Activated CD4-positive, alpha-beta T cell treated with anti-CD3 and anti-CD28 coated beads, Interleukin-2, amount 50 U/mL, for 48 hours (primary cell): Measurements from ENCODE around the gene PARK7.
A peak's percentile ranks its signal among the peaks of the same experiment; 100 is the strongest.
"Not testable (repeated sequence)": the region's sequence is repeated elsewhere in the genome, so short reads cannot be mapped to it uniquely, and the experiment has no call there.

Source experiments
- DNase-seq, 2 experiments: peaks; one replicate each; pipeline ENCODE4 v3.0.0-alpha.2; 2020

Gene PARK7

DNA sequence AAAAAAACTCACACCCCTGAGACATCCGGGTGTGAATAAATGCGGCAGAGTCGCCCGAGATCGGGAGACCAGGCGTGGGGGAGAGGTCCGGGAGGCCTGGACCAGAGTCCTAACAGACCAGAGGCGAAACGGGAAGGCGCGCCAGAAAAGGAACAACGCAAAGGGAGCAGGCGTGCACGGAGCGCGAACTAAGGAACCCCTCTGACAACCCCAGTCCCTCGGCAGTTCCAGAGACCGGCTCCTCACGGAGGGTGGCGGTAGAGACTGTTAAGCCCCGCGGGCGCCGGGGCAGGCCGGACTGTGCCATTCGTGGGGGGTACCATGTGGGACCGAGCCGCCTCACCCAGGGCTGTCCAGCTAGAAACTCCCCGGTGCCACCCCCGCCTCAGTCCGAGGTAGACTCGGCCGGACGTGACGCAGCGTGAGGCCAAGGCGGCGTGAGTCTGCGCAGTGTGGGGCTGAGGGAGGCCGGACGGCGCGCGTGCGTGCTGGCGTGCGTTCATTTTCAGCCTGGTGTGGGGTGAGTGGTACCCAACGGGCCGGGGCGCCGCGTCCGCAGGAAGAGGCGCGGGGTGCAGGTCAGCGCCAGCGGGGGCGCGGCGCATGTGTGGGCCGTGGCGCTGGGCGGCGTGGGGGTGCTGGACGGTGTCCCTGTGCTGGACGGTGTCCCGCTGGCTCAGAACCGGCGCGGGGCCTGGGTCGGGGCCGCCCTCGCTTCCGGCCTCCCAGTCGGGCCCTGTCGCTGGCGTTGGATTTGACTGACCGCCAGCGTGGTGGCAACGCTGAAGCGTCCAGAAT lies at the start of gene PARK7:
Gene PARK7 (plus strand): TSS at position 496 of the 798 bp plus-strand sequence. CDS start 1,075 bp downstream, outside the sequence.
- DNase-seq = peak; percentile 100

DNA sequence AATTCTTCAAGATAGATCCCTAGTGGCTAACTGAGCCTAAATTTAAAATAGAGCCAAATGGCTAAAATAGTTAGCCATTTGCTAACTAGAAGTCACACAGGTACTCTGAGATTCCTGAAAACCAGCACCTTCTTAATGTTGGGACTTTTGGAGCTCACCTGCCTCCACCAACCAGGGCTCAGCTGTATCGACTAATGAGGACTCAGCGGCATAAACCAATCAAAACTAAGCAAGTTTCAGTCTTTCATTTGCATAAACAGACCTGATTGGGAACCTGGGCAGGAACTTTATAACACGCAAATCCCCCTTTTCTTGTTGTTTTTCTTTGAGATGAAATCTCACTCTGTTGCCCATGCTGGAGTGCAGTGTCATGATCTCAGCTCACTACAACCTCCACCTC lies 49.4 kb upstream of the PARK7 start:
- DNase-seq = no peak

DNA sequence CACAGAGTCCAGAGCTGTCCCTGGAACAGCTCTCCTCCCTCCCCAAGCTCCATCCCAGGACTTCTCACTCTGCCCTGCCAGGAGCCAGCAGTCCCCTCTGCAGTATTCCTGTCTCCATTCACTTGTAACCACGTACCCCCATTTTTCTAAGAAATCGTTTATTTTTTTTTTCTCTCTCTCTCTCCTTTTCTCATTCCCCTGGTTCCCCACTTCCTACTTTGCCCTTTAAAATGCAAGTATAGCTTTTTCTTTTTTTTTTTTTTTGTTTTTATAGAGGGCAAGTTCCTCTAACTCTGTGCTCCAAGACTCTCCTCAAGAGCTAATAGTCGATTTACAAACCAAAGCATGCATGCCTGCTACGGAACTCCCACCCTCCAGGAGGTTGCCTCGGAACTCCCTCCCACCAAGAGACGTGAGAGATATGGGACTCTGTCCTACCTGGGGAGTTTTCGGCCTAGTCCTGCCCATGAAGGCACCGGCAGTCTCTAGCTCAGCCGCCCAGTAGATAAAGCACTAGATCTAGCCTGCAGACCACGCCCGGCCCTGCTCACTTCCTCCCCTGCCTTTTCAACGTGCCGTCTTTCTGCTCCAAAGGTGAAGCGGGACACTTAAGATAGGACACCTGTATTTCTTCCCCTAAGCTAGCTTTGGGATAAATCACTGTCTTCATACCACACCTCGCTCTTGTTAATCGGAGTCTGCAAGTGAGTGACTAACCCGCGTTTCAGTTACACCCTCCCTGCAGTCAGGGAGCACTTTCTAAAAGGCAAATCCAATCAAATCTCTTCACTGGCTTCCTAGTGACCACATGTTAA lies 48.6 kb upstream of the PARK7 start:
- peak in 1 of 2 experiments; percentile 41 for DNase-seq

DNA sequence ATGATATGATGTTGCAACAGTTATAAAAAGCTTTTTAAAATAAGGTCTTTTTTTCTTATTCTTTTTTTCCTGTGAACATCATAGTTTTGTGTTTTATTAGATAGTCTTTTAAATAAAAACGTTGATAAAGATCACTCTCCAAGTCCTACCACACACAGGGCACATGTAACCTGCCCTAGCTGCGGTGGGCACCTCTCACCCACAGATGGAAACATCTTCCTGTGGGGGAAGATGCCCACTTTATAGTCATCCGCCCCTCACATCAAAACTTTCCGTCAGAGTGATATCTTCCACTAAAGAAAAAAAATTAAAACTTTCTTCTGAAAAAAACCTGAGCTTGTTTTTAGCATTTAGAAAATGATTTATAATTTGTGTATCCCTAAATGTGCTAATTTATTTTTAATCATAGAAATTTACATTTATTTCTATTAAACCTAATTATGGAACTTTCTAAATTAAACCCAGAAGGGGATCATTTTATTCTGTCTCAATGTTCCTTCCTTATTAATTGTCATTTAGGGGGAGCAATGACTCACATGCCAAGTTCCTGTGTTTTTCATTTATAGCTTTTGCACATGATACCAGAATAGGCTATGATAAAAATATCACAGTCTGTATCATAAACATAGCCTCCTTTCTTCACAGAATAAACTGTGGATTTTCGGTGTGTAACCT lies 45.5 kb upstream of the PARK7 start:
- DNase-seq = peak in 1 of 2 experiments; percentile 45

DNA sequence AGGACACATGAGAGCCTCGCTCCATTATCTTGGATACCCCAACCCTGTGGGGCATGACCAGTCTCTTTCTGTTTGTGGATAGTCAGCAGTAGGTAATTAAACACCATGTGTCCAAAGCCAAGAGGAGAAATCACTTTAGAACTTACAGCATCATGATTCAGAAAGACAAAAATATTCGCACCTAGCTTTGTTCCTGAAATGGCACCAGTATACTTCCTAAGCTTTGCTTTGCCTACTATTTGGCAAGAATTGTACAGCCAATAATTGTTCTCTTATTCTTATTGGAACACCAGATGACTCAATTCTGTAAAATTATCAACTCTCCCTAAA lies 45.0 kb upstream of the PARK7 start:
- no peak for DNase-seq

DNA sequence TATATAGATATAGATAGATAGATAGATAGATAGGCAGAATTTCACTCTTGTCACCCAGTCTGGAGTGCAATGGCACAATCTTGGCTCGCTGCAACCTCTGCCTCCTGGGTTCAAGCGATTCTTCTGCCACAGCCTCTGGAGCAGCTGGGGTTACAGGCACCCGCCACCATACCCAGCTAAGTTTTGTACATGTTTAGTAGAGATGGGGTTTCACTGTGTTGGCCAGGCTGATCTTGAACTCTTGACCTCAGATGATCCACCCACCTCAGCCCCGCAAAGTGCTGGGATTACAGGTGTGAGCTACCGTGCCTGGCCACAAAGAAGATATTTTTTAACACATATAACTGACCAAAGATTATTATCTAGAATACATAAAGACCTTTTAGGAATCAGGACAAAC lies 43.5 kb upstream of the PARK7 start:
- not testable (repeated sequence) for DNase-seq

DNA sequence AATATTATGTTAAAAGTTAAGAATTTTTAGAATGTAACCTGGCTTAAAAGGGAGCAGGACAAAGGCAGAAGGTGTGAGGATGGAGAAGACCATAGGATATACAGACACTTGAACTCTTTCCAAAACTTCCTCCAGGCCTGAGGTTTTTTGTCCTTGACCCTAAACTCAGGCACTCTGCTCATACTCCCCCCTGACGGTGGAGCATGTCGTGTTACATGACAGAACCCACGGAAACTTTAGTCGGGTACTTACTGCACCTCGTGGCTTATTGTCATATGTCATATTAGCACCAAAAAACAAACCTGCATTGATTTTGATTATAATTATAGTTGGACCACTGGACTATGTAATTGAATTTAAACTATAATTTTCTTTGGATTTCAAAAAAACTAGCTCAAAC lies 41.6 kb upstream of the PARK7 start:
- no peak for DNase-seq

DNA sequence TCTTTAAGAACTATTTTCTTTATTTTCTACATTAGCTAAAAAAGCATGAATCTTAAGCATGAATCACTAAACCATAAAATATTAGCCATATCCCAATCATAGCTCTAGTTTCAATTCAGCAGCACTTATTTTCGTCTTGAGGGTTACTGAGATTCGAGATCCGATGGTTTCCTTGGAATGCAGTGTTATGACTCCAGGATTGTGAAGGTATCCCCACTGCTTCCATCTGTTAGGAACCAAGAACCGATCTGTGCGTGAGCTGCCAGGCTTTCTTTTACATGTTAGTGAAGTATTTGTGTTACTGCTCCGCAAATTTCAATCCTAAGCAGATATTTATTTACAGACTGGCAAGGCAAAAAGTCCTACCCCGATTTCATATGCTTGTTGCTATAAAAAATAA lies 39.7 kb upstream of the PARK7 start:
- DNase-seq = no peak

DNA sequence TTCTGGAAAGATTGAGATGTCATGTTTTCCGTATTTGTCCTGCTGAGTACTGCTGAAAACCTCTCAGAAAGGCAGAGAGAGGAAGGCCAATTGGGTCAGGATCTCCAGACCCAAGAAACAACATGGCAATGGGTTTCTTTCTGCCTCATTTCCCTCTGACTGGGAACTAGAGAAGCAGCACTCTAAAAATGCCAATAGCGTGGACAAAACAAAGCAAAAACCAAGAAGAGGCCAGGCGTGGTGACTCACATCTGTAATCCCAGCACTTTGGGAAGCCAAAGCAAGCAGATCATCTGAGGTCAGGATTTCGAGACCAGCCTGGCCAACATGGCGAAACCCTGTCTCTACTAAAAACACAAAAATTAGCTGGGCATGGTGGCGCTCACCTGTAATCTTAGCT lies 39.2 kb upstream of the PARK7 start:
- no peak for DNase-seq

DNA sequence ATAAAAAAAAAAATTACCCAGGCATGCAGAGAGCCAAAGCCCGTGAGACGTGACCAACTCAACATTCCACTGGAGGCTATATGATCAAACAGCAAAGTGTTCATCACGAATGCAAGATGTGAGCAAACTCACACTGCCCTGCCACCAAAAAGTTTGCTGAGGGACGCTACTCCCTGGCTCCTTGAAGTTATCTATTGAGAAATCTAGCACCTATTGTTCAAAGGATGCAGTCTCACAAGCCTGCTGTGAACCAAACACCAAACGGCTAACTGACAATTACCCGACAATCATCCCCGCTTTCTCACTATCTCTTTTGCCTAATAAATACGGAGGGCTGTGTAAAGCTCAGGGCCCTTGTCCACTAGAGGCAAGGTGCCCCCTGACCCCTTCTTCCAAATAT lies 34.5 kb upstream of the PARK7 start:
- not testable (repeated sequence) for DNase-seq

DNA sequence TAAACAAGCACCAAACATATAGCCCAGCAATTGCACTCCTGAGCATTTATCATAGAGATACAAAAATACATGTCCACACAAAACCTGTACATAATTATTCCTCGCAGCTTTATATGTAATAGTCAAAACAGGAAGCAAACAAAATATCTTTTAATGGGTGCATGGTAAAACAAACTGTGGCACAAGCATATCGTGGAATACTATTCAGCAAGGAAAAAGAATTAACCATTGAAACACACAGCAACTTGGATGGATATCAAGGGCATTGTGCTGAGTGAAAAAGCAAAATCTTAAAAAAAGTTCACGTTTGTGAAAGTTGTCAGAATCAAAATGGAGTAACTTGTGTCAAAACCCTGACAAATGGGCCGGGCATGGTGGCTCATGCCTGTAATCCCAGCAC lies 33.3 kb upstream of the PARK7 start:
- no peak for DNase-seq

DNA sequence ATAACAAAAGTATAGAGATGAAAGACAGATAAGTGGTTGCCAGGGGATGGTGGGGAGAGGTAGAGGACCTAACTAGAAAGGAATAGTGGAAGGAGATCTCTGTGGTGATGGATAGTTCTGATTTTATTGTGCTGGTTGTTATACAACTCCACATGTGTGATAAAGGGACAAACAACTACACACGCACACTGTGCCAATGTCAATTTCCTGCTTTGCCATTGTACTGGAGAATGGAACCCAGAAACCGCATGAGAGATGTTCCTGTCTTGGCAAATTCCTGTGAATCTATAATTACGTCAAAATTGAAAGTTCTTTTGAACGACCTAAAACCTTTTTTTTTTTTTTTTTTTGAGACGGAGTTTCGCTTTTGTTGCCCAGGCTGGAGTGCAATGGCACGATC lies 31.9 kb upstream of the PARK7 start:
- no peak for DNase-seq

DNA sequence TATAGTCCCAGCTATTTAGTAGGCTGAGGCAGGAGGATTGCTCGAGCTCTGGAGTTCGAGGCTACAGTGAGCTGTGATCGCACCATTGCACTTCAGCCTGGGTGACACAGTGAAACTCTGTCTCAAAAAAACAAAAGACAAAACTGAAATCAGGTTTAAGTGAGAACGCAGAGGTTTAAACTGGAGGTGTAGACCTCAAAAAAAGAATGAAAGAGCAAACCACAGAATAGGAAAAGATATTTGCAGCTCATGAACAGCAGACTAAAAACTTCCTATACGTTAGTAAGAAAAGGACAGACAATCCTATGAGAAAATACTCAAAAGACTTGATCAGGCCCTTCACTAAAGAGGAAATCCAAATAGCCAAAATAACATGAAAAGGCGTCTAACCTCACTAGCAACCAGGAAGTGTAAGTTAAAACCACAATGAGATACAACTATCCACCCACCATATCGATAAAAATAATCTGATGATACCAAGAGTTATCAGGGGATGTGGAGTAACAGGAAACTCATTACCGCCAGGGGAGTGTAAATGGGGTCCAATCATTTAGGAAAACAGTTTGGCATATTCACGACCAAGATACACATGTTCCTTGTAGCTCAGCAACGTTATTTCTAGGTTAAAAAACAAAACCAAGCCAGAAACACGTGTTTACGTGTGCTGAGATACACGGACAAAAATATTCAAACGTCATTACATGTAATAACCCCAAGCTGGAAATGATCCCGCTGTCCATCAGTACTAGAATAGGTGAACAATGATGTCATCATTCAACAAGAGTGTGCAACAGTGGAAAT lies 30.7 kb upstream of the PARK7 start:
- DNase-seq = peak in 1 of 2 experiments; percentile 56

DNA sequence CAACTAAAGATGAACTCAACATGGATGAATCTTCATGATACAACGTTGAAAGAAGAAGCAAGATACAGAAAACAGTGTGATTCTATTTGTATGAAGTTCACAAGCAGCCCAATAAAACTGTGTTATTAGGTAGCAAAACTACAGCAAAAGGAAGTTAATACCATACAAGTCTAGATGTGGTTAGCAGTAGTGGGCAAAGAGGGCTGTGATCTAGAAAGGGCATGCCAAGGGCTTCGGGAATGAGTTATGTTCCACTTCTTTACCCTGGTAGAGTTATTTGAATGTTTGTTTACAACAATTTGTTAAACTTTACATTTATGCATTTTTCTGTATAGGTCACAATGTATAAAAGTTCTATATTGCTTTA lies 30.1 kb upstream of the PARK7 start:
- no peak for DNase-seq

DNA sequence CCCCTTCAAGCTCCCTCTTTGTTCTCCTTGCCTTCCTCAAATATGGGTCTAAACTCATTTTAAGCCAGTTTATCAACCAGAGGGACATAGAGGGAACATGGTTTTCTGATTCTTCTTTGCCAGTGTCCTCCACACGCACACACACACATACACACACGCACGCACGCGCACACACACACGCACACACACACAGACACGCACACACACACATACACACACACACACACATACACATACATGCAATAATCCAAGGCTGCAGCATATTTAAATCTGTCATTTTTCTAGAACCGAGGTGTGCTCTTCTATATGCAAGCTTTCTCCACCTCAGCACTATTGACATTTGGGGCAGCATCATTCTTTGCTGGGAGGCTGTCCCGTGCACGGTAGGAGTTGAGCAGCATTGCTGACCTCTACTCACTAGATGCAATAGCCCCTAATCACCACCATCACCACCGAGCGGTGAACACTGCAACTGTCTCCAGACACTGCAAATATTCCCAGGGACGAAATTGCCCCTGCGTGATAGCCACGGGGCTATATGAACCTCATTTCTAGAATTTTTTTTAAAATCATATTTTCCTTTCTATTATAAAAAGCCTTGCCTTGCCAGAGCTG lies 28.9 kb upstream of the PARK7 start:
- DNase-seq = no peak

DNA sequence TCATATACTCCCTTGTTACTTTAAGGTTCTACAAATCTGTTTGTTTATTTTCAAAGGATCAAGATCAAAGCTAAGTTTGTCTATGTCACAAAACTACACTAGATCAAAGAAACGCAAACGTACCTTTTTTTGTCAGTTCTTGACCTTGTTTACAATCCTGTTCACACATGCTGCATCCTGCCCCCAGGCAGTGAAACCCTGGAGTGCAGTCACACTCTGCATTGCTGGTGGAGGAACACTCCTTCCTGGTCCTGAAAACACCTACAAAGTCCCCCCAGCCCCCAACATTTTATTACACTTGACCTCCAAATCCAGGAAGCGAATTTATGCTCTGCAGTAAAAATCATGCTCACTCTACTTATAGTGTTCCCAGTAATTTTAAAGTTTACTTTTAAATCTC lies 23.4 kb upstream of the PARK7 start:
- DNase-seq = no peak

DNA sequence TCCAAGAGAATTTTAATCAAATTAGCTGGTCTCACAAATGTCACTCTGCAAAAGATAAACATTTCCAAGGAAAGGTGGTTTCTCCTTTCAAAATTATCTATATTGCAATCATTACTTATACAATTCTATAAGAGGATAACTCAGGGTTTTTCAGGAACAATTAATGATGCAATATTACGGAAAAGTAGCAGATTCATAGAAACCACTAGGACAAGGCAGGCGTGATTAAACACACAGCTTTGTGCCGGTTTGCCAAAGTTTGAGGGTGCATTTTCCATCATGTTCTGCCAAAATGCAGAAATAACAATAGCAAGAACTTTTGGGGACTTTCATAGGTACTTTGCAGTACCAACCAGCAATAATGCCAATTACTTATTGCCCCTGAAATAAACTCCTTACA lies 21.5 kb upstream of the PARK7 start:
- DNase-seq = no peak

DNA sequence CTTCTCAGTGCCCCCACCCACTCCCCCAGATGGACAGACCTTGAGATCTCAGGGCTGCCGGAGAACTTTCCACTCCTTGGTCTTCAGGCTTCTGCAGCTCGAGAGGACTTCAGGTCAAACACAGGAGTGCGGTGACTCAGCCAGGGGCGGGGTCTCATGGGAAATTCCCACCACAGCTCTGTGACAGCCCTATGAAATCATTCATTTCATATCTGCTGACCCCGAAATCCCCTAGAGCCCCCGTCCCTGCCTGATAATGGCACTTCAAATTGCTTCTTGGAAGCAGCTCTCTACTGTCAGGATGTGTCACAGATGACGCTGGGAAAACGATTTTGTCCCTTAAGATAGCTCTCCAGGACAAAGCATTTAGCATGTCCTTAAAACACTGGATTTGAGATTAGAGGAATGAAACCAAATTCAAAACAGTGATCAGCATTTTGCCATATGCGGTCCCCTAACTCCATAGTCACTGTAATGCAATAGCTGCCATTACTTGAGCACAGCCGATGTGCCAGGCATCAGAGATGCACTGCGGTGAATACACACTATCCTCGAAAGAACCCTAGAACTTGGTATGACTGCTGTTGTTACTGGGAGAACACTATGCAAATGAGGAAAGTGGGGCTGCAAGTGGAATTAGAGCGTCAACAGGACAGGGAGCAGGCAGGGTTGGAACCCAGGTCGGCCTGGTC lies 20.6 kb upstream of the PARK7 start, which contains the start of gene TNFRSF9:
Gene TNFRSF9 (minus strand): TSS at position 95 of the 692 bp plus-strand sequence. CDS start 845 bp downstream, outside the sequence.
- DNase-seq = peak; percentile 88 to 92

DNA sequence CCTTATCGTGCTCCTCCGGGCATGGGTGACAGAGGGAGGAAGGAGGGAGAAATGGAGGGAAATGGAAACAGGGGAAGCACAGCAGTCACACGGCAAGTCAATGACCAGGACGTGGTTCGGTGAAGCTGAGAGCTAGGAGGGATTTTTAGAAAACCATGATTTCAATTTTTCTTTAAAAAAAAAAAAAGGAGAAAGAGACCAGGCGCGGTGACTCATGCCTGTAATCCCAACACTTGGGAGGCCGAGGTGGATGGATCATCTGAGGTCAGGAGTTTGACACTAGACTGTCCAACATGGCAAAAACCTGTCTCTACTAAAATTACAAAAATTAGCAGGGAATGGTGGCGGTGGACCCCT lies 20.1 kb upstream of the PARK7 start:
- DNase-seq = no peak

DNA sequence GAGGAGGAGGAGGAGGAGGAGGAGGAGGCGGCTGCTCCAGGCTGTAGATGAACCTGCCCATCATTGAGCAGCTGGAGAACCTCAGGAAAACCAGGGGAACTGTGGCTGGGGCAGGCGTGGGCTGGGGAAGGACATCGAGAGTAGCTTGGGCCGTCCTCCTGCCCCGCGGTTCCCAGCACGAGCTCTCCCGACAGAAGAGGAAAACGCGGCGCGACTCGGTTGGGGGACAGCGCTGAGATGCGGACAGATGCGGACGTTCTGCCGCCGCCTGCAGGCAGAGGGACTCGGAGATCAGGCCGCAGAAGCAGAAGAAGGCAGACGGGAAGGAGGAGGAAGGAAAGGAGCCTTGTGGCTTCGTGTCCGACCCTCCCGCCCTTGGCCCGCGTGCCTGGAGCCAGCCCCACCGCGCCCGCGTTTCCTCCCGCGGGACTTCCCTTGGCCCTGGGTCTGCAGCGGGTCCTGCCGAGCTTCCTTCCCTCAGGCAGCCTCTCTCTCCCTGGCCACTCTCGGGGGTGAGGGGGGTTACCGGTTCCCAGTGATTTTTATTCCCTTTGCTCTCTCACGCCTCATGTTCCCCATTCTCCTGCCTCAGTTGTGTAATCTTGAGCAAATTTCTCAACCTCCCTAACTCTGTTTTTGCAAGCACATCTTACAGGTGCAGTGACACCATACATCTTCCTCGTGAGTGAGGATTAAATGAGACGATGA lies 19.1 kb upstream of the PARK7 start:
- DNase-seq = peak; percentile 47 to 55

DNA sequence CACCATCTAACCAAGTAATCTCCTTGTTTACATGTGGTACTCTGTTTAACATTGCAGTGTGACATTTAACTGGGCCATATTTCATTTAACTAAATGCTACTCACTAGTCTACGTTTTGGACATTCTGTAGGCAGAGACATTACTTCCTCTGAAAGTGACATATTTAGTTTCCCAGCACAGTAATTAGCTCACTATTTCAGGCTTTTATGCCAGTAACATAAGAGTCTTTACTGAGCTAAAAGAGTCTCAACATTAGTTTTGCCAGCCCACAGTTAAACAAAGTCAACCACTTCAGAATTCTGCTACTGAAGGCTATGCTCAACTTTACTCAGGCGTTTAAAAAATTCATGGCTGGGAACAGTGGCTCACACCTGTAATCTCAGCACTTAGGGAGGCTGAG lies 18.3 kb upstream of the PARK7 start:
- no peak for DNase-seq
